HepG2 (cell line): ENCODE measurements around the gene MBTPS1. TPM values are rescaled to one million over a fixed set of nuclear protein-coding genes. Genes with fewer than 3 reads are reported as not detected.

ENCODE experiments used
- AHR ChIP-seq: IDR thresholded peaks from 2 replicates; pipeline ENCODE4 v1.6.1; 2018; ENCODE audit warnings: missing genetic modification reagents, missing compliant biosample characterization
- ARNT2 ChIP-seq: sonication (generic); formaldehyde crosslinking; IDR thresholded peaks from 2 replicates; pipeline ENCODE4 v1.8.0; 2022; ENCODE audit warnings: mild to moderate bottlenecking, low read depth, missing genetic modification reagents, moderate library complexity
- ASH2L ChIP-seq: fragments of 300-600, 200-600 bp; sonication (generic); IDR thresholded peaks from 2 replicates; pipeline ENCODE4 v1.7.0; 2017; ENCODE audit warnings: low read depth, mild to moderate bottlenecking, moderate library complexity, mixed read lengths, low read length; ENCODE audit not compliant: insufficient read length
- ATF7-NPFF ChIP-seq: sonication (generic); formaldehyde crosslinking; IDR thresholded peaks from 2 replicates; pipeline ENCODE4 v1.8.1; 2023; ENCODE audit warnings: mild to moderate bottlenecking, low read depth, missing genetic modification reagents, moderate library complexity
- CC2D1A ChIP-seq: sonication (generic); formaldehyde crosslinking; IDR thresholded peaks from 2 replicates; pipeline ENCODE4 v1.8.1; 2023; ENCODE audit warnings: mild to moderate bottlenecking, missing genetic modification reagents
- FOSL1 ChIP-seq: sonication (generic); formaldehyde crosslinking; IDR thresholded peaks from 2 replicates; pipeline ENCODE4 v1.9.0; 2021; ENCODE audit warnings: missing genetic modification reagents, borderline replicate concordance
- HOXD1 ChIP-seq: sonication (generic); formaldehyde crosslinking; IDR thresholded peaks from 2 replicates; pipeline ENCODE4 v1.5.0; 2020; ENCODE audit warnings: missing genetic modification reagents
- KLF6 ChIP-seq: IDR thresholded peaks from 2 replicates; pipeline ENCODE4 v1.8.0; 2016; ENCODE audit warnings: missing biosample characterization, missing genetic modification reagents
- MIER2 ChIP-seq: IDR thresholded peaks from 2 replicates; pipeline ENCODE4 v1.6.1; 2016; ENCODE audit warnings: missing biosample characterization, missing genetic modification reagents
- ONECUT2 ChIP-seq: sonication (generic); formaldehyde crosslinking; IDR thresholded peaks from 2 replicates; pipeline ENCODE4 v1.4.0; 2020; ENCODE audit warnings: missing genetic modification reagents
- REL ChIP-seq: sonication (generic); formaldehyde crosslinking; conservative IDR thresholded peaks from 2 replicates; pipeline ENCODE4 v1.8.0; 2022; ENCODE audit warnings: mild to moderate bottlenecking, missing genetic modification reagents, moderate library complexity
- RXRA ChIP-seq: sonication (generic); formaldehyde crosslinking; IDR thresholded peaks from 2 replicates; pipeline ENCODE4 v1.5.1; 2020; ENCODE audit warnings: missing genetic modification reagents
- STAT5B ChIP-seq: sonication (generic); formaldehyde crosslinking; IDR thresholded peaks from 2 replicates; pipeline ENCODE4 v1.4.0; 2020; ENCODE audit warnings: missing genetic modification reagents
- ZBTB1 ChIP-seq: sonication (generic); formaldehyde crosslinking; IDR thresholded peaks from 2 replicates; pipeline ENCODE4 v1.4.0; 2020; ENCODE audit warnings: missing genetic modification reagents, borderline replicate concordance
- ZNF343 ChIP-seq: sonication (generic); formaldehyde crosslinking; IDR thresholded peaks from 2 replicates; pipeline ENCODE4 v1.4.0; 2020; ENCODE audit warnings: mild to moderate bottlenecking, missing genetic modification reagents
- ZNF598 ChIP-seq: sonication (generic); formaldehyde crosslinking; IDR thresholded peaks from 2 replicates; pipeline ENCODE4 v1.5.1; 2020; ENCODE audit warnings: mild to moderate bottlenecking, missing genetic modification reagents, borderline replicate concordance
- ZNF788 ChIP-seq: sonication (generic); formaldehyde crosslinking; IDR thresholded peaks from 2 replicates; pipeline ENCODE4 v1.5.0; 2020; ENCODE audit warnings: mild to moderate bottlenecking, missing genetic modification reagents, borderline replicate concordance
- polyA plus RNA-seq, 8 experiments: library from polyadenylated mRNA; depleted of rRNA in 3 of 8; stranded (reverse) in 7 of 8; unstranded in 1 of 8; fragments of >200 nt; fragmentation: Illumina TruSeq in 4 of 8; extraction: Trizol in 4 of 8; gene quantifications; 2 replicates each; pipeline versions ENCODE4 v1.2.1 to v1.2.3, GENCODE V29; 2011 to 2016; ENCODE audit warnings: low read depth in 4 of 8, missing spikeins in 1 of 8, mixed read lengths in 1 of 8; ENCODE audit not compliant: insufficient read depth in 1 of 8
- total RNA-seq, 5 experiments: library from RNA; depleted of rRNA; stranded (reverse); fragments of >200 nt; fragmentation: Illumina TruSeq; extraction: Trizol; gene quantifications; 2 replicates each; pipeline ENCODE4 v1.2.3, GENCODE V29; 2016; ENCODE audit warnings: low read depth in 1 of 5
- TF ChIP-seq, protein P1 (sequence below): conservative IDR thresholded peaks from 2 replicates; pipeline ENCODE4 v1.6.1; 2018; ENCODE audit warnings: missing genetic modification reagents
- TF ChIP-seq, protein P2 (sequence below): sonication (generic); formaldehyde crosslinking; IDR thresholded peaks from 2 replicates; pipeline ENCODE4 v1.5.1; 2020; ENCODE audit warnings: mild to moderate bottlenecking, missing genetic modification reagents, borderline replicate concordance
- TF ChIP-seq, protein P3 (sequence below): sonication (generic); formaldehyde crosslinking; IDR thresholded peaks from 2 replicates; pipeline ENCODE4 v1.4.0; 2020; ENCODE audit warnings: missing genetic modification reagents
- TF ChIP-seq, protein P4 (sequence below): sonication (generic); formaldehyde crosslinking; IDR thresholded peaks from 2 replicates; pipeline ENCODE4 v1.8.0; 2022; ENCODE audit warnings: mild to moderate bottlenecking, missing genetic modification reagents, moderate library complexity
- TF ChIP-seq, protein P5 (sequence below): sonication (generic); formaldehyde crosslinking; IDR thresholded peaks from 2 replicates; pipeline ENCODE4 v1.4.0; 2020; ENCODE audit warnings: low read depth, mild to moderate bottlenecking, missing genetic modification reagents

MBTPS1 gene
- total and polyA plus RNA-seq, 2 of the 13 experiments (the other 11 are each of a cell fraction or from before 2014, with no cell fraction given): 56.7 to 91.3 TPM

DNA sequence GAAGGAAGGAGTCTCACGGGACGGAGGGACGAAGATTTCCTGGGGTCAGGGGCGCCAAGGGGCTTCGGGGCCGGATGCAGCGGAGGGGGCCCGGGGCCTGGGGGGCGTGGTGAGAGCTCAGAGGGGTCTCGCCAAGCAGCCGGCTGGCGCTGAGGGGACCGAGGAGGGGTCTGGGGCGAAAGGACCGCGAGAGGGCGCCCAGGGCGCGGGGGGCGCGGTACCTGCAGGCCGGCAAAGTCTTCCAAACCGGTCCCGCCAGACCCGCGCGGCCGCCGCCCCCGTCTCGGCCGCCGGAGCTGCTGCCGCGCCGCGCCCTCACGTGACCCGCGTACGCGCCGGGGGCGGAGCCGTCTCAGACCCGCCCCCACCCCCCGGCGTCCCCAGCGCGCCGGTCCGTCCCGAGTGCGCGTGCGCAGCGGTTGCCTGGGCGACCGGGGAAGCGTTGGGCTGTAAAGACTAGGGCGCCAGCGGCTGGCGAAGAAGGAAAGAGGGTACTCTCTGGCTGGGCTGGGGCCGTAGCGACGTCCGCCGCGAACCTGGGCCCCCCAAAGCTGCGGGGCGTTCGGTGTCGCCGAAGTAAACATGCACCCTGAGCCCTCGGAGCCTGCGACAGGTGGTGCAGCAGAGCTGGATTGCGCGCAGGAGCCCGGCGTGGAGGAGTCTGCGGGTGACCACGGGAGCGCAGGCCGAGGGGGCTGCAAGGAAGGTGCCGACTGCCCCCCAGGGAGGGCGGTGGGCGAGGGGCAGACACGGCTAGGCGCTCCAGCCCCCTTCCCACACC, 28.3 kb upstream of the MBTPS1 start, which contains the start of the genes DNAAF1 and HSDL1 (continued):
- TF ChIP-seq, protein P1, sequence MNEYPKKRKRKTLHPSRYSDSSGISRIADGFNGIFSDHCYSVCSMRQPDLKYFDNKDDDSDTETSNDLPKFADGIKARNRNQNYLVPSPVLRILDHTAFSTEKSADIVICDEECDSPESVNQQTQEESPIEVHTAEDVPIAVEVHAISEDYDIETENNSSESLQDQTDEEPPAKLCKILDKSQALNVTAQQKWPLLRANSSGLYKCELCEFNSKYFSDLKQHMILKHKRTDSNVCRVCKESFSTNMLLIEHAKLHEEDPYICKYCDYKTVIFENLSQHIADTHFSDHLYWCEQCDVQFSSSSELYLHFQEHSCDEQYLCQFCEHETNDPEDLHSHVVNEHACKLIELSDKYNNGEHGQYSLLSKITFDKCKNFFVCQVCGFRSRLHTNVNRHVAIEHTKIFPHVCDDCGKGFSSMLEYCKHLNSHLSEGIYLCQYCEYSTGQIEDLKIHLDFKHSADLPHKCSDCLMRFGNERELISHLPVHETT: no peak
- TF ChIP-seq ONECUT2 (CRISPR knock-in tag) (no peak), MIER2 (no peak), AHR (CRISPR knock-in tag) (no peak), ZNF788 (CRISPR knock-in tag) (no peak), ASH2L (peak; percentile 58), RXRA (CRISPR knock-in tag) (peak; percentile 34; the same call in 1 of the 2 replicates), CC2D1A (no peak), ZNF598 (CRISPR knock-in tag) (no peak; the same call in 1 of the 2 replicates), ZNF343 (no peak), ATF7-NPFF (CRISPR knock-in tag) (peak; percentile 87; the same call in 1 of the 2 replicates), STAT5B (CRISPR knock-in tag) (no peak), KLF6 (CRISPR knock-in tag) (no peak), ZBTB1 (CRISPR knock-in tag) (no peak), FOSL1 (CRISPR knock-in tag) (no peak), ARNT2 (peak; percentile 44), HOXD1 (CRISPR knock-in tag) (no peak; the same call in 1 of the 2 replicates), REL (CRISPR knock-in tag) (no peak)
- TF ChIP-seq, protein P2, sequence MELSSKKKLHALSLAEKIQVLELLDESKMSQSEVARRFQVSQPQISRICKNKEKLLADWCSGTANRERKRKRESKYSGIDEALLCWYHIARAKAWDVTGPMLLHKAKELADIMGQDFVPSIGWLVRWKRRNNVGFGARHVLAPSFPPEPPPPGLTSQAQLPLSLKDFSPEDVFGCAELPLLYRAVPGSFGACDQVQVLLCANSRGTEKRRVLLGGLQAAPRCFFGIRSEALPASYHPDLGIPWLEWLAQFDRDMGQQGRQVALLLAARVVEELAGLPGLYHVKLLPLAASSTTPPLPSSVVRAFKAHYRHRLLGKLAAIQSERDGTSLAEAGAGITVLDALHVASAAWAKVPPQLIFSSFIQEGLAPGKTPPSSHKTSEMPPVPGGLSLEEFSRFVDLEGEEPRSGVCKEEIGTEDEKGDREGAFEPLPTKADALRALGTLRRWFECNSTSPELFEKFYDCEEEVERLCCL (CRISPR knock-in tag): no peak
- TF ChIP-seq, protein P3, sequence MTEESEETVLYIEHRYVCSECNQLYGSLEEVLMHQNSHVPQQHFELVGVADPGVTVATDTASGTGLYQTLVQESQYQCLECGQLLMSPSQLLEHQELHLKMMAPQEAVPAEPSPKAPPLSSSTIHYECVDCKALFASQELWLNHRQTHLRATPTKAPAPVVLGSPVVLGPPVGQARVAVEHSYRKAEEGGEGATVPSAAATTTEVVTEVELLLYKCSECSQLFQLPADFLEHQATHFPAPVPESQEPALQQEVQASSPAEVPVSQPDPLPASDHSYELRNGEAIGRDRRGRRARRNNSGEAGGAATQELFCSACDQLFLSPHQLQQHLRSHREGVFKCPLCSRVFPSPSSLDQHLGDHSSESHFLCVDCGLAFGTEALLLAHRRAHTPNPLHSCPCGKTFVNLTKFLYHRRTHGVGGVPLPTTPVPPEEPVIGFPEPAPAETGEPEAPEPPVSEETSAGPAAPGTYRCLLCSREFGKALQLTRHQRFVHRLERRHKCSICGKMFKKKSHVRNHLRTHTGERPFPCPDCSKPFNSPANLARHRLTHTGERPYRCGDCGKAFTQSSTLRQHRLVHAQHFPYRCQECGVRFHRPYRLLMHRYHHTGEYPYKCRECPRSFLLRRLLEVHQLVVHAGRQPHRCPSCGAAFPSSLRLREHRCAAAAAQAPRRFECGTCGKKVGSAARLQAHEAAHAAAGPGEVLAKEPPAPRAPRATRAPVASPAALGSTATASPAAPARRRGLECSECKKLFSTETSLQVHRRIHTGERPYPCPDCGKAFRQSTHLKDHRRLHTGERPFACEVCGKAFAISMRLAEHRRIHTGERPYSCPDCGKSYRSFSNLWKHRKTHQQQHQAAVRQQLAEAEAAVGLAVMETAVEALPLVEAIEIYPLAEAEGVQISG (CRISPR knock-in tag): peak; percentile 47; the same call in 1 of the 2 replicates
- TF ChIP-seq, protein P4, sequence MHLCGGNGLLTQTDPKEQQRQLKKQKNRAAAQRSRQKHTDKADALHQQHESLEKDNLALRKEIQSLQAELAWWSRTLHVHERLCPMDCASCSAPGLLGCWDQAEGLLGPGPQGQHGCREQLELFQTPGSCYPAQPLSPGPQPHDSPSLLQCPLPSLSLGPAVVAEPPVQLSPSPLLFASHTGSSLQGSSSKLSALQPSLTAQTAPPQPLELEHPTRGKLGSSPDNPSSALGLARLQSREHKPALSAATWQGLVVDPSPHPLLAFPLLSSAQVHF (CRISPR knock-in tag): no peak
- TF ChIP-seq, protein P5, sequence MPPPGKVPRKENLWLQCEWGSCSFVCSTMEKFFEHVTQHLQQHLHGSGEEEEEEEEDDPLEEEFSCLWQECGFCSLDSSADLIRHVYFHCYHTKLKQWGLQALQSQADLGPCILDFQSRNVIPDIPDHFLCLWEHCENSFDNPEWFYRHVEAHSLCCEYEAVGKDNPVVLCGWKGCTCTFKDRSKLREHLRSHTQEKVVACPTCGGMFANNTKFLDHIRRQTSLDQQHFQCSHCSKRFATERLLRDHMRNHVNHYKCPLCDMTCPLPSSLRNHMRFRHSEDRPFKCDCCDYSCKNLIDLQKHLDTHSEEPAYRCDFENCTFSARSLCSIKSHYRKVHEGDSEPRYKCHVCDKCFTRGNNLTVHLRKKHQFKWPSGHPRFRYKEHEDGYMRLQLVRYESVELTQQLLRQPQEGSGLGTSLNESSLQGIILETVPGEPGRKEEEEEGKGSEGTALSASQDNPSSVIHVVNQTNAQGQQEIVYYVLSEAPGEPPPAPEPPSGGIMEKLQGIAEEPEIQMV (CRISPR knock-in tag): peak; percentile 49; the same call in 1 of the 2 replicates
